ENCODE data around the gene FILIP1L.
"Not testable (repeated sequence)": the region's sequence is repeated elsewhere in the genome, so short reads cannot be mapped to it uniquely, and the experiment has no call there.

FILIP1L gene

GRCh38 chr3:100100425-100100824, 13.9 kb downstream of the FILIP1L start:
- peaks cover 5% of the 10 kb centered on the region for H3K36me3 Mint-ChIP-seq (ENCODE audit: low read depth)
- TF ChIP-seq, protein P1, sequence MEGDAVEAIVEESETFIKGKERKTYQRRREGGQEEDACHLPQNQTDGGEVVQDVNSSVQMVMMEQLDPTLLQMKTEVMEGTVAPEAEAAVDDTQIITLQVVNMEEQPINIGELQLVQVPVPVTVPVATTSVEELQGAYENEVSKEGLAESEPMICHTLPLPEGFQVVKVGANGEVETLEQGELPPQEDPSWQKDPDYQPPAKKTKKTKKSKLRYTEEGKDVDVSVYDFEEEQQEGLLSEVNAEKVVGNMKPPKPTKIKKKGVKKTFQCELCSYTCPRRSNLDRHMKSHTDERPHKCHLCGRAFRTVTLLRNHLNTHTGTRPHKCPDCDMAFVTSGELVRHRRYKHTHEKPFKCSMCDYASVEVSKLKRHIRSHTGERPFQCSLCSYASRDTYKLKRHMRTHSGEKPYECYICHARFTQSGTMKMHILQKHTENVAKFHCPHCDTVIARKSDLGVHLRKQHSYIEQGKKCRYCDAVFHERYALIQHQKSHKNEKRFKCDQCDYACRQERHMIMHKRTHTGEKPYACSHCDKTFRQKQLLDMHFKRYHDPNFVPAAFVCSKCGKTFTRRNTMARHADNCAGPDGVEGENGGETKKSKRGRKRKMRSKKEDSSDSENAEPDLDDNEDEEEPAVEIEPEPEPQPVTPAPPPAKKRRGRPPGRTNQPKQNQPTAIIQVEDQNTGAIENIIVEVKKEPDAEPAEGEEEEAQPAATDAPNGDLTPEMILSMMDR (IDR thresholded peaks at IDR 0.05) = no peak
- no peak overlapping the region for H3K27ac Mint-ChIP-seq
- H3K27me3 Mint-ChIP-seq (ENCODE audit: low read depth, poor library complexity) = no peaks in the 10 kb centered on the region
- no peak for DNase-seq
- H3K9me3 Mint-ChIP-seq = no peaks in the 10 kb centered on the region
- H3K4me3 Mint-ChIP-seq = no peak overlapping the region
- peaks cover 37% of the 10 kb centered on the region for H3K4me1 Mint-ChIP-seq

- Mint-ChIP-seq H3K4me3 (no peak overlapping the region), H3K27me3 (ENCODE audit: low read depth, poor library complexity) (no peaks in the 10 kb centered on the region), H3K9me3 (no peaks in the 10 kb centered on the region), H3K4me1 (peaks cover 29% of the 10 kb centered on the region), H3K36me3 (ENCODE audit: low read depth) (peaks cover 5% of the 10 kb centered on the region), H3K27ac (no peak overlapping the region)
- DNase-seq = no peak
- TF ChIP-seq, protein P1 (IDR thresholded peaks at IDR 0.05) = no peak
These were observed 14.7 kb downstream of the FILIP1L start for GRCh38 chr3:100099621-100100020.

DNA sequence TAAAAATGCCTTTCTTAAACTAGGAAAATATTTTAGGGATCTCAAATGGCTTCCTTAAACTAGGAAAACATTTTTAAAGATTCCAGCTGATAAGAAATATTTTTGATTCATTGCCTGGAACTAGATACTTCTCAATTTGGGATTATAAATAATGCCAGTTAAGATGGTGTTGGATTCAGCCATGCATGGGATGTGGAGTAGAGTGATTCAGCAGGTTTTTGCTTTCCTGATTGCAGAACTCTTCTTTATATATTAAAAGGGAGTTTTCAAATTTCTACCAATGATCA, 15.6 kb downstream of the FILIP1L start:
- H3K4me1 Mint-ChIP-seq = peaks cover 24% of the 10 kb centered on the region
- no peak overlapping the region for H3K27ac Mint-ChIP-seq
- no peak for DNase-seq
- no peaks in the 10 kb centered on the region for H3K9me3 Mint-ChIP-seq
- no peaks in the 10 kb centered on the region for H3K27me3 Mint-ChIP-seq (ENCODE audit: low read depth, poor library complexity)
- TF ChIP-seq, protein P1 (IDR thresholded peaks at IDR 0.05) = no peak
- peaks cover 5% of the 10 kb centered on the region for H3K36me3 Mint-ChIP-seq (ENCODE audit: low read depth)
- H3K4me3 Mint-ChIP-seq = no peak overlapping the region

- Mint-ChIP-seq H3K36me3 (ENCODE audit: low read depth) (peaks cover 5% of the 10 kb centered on the region), H3K9me3 (no peaks in the 10 kb centered on the region), H3K27ac (no peak overlapping the region), H3K4me1 (peaks cover 18% of the 10 kb centered on the region), H3K4me3 (no peak overlapping the region), H3K27me3 (ENCODE audit: low read depth, poor library complexity) (no peaks in the 10 kb centered on the region)
- TF ChIP-seq, protein P1 (IDR thresholded peaks at IDR 0.05) = no peak
- DNase-seq = no peak
These were observed 16.1 kb downstream of the FILIP1L start for GRCh38 chr3:100097919-100098783.

DNA sequence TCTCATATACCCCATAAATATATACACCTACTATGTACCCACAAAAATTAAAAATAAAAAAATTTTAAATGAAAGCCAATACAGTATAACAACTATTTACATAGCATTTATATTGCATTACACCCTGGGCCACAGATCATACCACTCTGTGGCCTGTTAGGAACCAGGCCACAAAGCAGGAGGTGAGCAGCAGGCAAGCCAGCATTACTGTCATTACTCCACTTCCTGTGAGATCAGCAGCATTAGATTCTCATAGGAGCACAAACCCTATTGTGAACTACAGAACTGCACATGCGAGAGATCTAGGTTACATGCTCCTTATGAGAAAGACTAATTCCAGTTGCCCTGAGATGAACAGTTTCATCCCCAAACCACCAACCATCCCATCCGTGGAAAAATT, 17.4 kb downstream of the FILIP1L start:
- no peaks in the 10 kb centered on the region for H3K9me3 Mint-ChIP-seq
- peaks cover 12% of the 10 kb centered on the region for H3K4me1 Mint-ChIP-seq
- H3K27me3 Mint-ChIP-seq (ENCODE audit: low read depth, poor library complexity) = no peaks in the 10 kb centered on the region
- TF ChIP-seq, protein P1 (IDR thresholded peaks at IDR 0.05) = no peak
- H3K36me3 Mint-ChIP-seq (ENCODE audit: low read depth) = peaks cover 5% of the 10 kb centered on the region
- no peak for DNase-seq
- no peak overlapping the region for H3K27ac Mint-ChIP-seq
- H3K4me3 Mint-ChIP-seq = no peak overlapping the region

GRCh38 chr3:100096286-100096685, 18.0 kb downstream of the FILIP1L start:
- DNase-seq; H3K4me3 Mint-ChIP-seq; H3K27me3 Mint-ChIP-seq (ENCODE audit: low read depth, poor library complexity); H3K27ac Mint-ChIP-seq; H3K9me3 Mint-ChIP-seq; H3K36me3 Mint-ChIP-seq (ENCODE audit: low read depth): not testable (repeated sequence)
- H3K4me1 Mint-ChIP-seq = peaks cover 12% of the 10 kb centered on the region

All from nephron progenitor cell (in vitro differentiated cells).